Esophagus muscularis mucosa (tissue), 4 donors: ENCODE results near the gene ULBP3. TPM values are rescaled to one million over a fixed set of nuclear protein-coding genes. Genes with fewer than 3 reads are reported as not detected.

Experiments used
- DNase-seq: peaks from one replicate; pipeline ENCODE4 v3.0.0-alpha.2; 2017; ENCODE audit errors: extremely low spot score
- H3K27ac ChIP-seq, 4 donors: fragments of 200-600 bp; sonication (generic); replicated peaks in 1 of 4; 1 replicate in 3 of 4; 2 replicates in 1 of 4; pipeline ENCODE4 v1.5.1; 2016 to 2019; ENCODE audit warnings: mild to moderate bottlenecking in 1 of 4
- H3K27me3 ChIP-seq, 4 donors: fragments of 200-600 bp; sonication (generic); one replicate each; pipeline versions ENCODE4 v1.5.1 to v1.6.0; 2016 to 2019
- H3K36me3 ChIP-seq, 4 donors: fragments of 200-600 bp; sonication (generic); one replicate each; pipeline ENCODE4 v1.5.1; 2016 to 2019
- H3K4me1 ChIP-seq, 4 donors: fragments of 200-600 bp; sonication (generic); one replicate each; pipeline ENCODE4 v1.5.1; 2016 to 2019
- H3K4me3 ChIP-seq, 4 donors: fragments of 200-600 bp; sonication (generic); 1 replicate in 2 of 4; 2 replicates in 2 of 4; pipeline ENCODE4 v1.5.1; 2016 to 2019; ENCODE audit warnings: mild to moderate bottlenecking in 4 of 4, moderate library complexity in 1 of 4
- H3K9me3 ChIP-seq, 4 donors: fragments of 200-600 bp; sonication (generic); 1 replicate in 3 of 4; 2 replicates in 1 of 4; pipeline ENCODE4 v1.5.1; 2016 to 2019
- EP300 ChIP-seq: sonication (generic); formaldehyde crosslinking; IDR thresholded peaks from one replicate; pipeline ENCODE4 v1.6.1; 2017; ENCODE audit warnings: antibody characterized with exemption
- POLR2A ChIP-seq: fragments of 450-650 bp; IDR thresholded peaks from one replicate; pipeline ENCODE4 v1.6.1; 2017; ENCODE audit warnings: antibody characterized with exemption, moderate library complexity, mild to moderate bottlenecking, low read depth
- POLR2AphosphoS5 ChIP-seq, 2 donors: sonication (generic); formaldehyde crosslinking; IDR thresholded peaks; one replicate each; pipeline ENCODE4 v1.6.1; 2017; ENCODE audit warnings: antibody characterized with exemption in 2 of 2
- WGBS: methylation state at CpG from one replicate; pipeline ENCODE4 v1.1.5; 2018; 5-methylcytosine and 5-hydroxymethylcytosine counted together
- intact Hi-C: fragments of 100-400 bp; cut with DNase I; formaldehyde crosslinking; loops from one replicate; pipeline ENCODE4 v1.15.1; 2023
- total RNA-seq, 4 donors: library from RNA; depleted of rRNA; stranded (reverse); fragments of >200 nt; gene quantifications; one replicate each; pipeline versions ENCODE4 v1.1.0 to v1.2.1, GENCODE V29; 2016
- TF ChIP-seq, protein P1 (sequence below), 3 experiments: fragments of 200-600 bp in 2 of 3; fragments of 450-650 bp in 1 of 3; sonication (generic) in 2 of 3; IDR thresholded peaks; one replicate each; pipeline ENCODE4 v1.5.1; 2017 to 2019; ENCODE audit warnings: antibody characterized with exemption in 3 of 3, mild to moderate bottlenecking in 2 of 3, moderate library complexity in 1 of 3

The ULBP3 gene
- total RNA-seq: under 1 TPM in 3 of 4 donors, not detected in 1; 0.50 to 0.86 (median 0.65) TPM

DNA sequence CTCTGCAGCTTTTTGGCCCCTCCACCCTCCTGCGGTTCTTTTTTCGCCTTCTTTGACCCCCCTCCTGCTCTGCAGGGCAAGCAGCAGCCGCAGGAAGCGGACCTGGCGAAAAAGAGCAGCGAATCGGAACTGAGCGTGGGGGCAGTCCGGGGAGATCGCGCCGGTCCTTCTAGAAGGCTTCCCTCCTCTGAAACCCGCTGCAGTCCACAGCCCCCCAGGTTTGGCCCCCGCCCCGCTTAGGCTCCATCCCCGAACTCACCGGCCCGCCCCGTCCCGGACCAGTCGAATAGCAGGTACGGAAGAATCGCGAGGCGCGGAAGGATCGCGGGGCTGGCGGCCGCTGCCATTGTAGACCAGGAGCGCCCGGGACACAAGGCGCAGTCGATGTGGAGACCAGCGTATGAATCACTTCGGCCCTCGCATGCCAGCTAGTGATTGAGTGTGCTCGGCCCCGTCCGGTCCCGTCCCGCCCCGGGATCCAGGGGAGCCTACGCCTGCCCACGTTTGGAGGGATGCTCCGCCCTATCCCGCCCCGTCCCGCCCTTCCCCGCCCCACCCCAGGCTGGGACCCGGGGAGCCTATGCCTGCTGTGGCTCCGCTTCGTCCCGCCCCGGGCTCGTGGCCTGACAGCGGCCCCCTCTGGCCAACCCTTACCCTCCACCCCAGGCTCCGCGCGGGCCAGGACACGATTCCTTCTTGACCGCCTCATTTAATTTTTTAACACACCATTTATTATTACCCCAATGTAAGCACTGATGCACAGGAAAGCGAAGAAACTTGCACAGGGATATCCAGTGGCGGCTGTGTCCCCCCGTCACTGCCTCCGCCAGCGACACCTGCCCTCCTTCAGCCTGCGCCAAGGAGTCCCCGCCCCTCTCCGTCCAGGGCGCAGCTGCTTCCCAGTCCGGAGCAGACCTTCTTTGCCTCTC is at the start of gene ULBP3:
TSS of gene ULBP3 (minus strand) at position 402 of the 929 bp plus-strand sequence. CDS start at position 347, 55 bp downstream.
- H3K4me3 ChIP-seq: peak within 1 kb of the TSS; percentile 64 to 74 (median 68)
- H3K4me1 ChIP-seq: peaks cover 7 to 18% (median 16%) of the 10 kb centered on the region in 4 donors
- peaks cover 0 to 4% (median 0%) of the 10 kb centered on the region in 4 donors for H3K27me3 ChIP-seq
- TF ChIP-seq POLR2A (no peak), EP300 (no peak), POLR2AphosphoS5 (IDR thresholded peaks at IDR 0.05) (peak; percentile 75 to 82)
- TF ChIP-seq, protein P1, sequence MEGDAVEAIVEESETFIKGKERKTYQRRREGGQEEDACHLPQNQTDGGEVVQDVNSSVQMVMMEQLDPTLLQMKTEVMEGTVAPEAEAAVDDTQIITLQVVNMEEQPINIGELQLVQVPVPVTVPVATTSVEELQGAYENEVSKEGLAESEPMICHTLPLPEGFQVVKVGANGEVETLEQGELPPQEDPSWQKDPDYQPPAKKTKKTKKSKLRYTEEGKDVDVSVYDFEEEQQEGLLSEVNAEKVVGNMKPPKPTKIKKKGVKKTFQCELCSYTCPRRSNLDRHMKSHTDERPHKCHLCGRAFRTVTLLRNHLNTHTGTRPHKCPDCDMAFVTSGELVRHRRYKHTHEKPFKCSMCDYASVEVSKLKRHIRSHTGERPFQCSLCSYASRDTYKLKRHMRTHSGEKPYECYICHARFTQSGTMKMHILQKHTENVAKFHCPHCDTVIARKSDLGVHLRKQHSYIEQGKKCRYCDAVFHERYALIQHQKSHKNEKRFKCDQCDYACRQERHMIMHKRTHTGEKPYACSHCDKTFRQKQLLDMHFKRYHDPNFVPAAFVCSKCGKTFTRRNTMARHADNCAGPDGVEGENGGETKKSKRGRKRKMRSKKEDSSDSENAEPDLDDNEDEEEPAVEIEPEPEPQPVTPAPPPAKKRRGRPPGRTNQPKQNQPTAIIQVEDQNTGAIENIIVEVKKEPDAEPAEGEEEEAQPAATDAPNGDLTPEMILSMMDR (IDR thresholded peaks at IDR 0.05): peak; percentile 52 to 57 (median 55)
- no peaks in the 10 kb centered on the region for H3K36me3 ChIP-seq
- intact Hi-C loops: no loop called here
- DNase-seq: peak; percentile 94
- 8% methylated on average over 53 of the region's 72 CpGs for WGBS
- H3K27ac ChIP-seq: peak within 1 kb of the TSS; percentile 61 to 72 (median 70)
- H3K9me3 ChIP-seq: no peaks in the 10 kb centered on the region

DNA sequence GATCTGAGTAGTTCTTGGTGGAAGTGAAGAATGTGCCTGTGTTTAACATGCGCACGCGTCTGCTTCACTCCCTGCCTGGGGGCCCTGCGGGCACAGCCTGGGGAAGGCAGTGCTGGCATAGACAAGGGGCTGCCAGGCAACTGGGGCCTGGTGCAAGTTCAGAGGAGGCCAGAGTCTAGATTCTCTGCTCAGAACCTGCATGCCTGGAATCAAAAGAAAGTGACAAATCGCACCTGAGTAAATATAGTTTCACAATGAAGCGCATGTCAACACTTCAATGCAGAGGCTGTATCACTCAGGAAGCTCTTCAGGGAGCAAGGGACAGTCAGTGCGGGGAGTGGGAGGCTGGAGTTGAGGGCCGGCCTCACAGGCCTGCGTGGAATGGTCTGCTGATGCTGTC is 49.7 kb upstream of the ULBP3 start:
- intact Hi-C loops: no loop called here

DNA sequence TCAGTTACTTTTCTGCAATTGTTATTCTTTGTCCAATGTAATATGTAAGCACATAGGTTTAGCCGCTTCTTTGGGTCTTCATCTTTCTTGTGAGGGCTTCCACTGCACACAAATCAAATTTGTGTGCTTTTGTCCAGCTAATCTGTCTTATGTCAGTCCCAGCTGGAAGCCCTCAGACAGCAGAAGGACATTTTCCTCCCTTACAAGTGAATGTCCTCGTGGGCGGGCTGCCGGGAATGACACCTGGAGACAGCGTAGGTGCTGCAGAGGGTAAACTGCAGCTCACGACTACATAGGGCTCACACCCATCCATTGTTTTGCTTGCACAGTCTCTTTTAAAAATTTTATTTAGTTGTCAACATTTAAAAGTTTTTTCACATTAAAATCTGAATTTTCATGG is 49.3 kb upstream of the ULBP3 start:
- intact Hi-C loops: no loop called here
- Histone ChIP-seq H3K27me3 (no peaks in the 10 kb centered on the region), H3K4me3 (no peak overlapping the region), H3K36me3 (no peaks in the 10 kb centered on the region), H3K9me3 (no peaks in the 10 kb centered on the region), H3K27ac (no peak overlapping the region), H3K4me1 (peaks cover 0 to 9% (median 1%) of the 10 kb centered on the region in 4 donors)
- TF ChIP-seq POLR2A (no peak), EP300 (no peak), POLR2AphosphoS5 (IDR thresholded peaks at IDR 0.05) (no peak)
- TF ChIP-seq, protein P1 (IDR thresholded peaks at IDR 0.05): no peak
- no peak for DNase-seq
- 90% methylated on average over 6 of the region's 6 CpGs for WGBS

More for the DNA sequence above, 49.7 kb upstream of the ULBP3 start:
- Histone ChIP-seq H3K4me1 (peaks cover 0 to 9% (median 1%) of the 10 kb centered on the region in 4 donors), H3K36me3 (no peaks in the 10 kb centered on the region), H3K9me3 (no peaks in the 10 kb centered on the region), H3K27me3 (no peaks in the 10 kb centered on the region), H3K4me3 (no peak overlapping the region), H3K27ac (no peak overlapping the region)
- TF ChIP-seq POLR2A (no peak), POLR2AphosphoS5 (IDR thresholded peaks at IDR 0.05) (no peak), EP300 (no peak)
- TF ChIP-seq, protein P1 (IDR thresholded peaks at IDR 0.05): no peak
- no peak for DNase-seq
- 85% methylated on average over 9 of the region's 9 CpGs for WGBS

DNA sequence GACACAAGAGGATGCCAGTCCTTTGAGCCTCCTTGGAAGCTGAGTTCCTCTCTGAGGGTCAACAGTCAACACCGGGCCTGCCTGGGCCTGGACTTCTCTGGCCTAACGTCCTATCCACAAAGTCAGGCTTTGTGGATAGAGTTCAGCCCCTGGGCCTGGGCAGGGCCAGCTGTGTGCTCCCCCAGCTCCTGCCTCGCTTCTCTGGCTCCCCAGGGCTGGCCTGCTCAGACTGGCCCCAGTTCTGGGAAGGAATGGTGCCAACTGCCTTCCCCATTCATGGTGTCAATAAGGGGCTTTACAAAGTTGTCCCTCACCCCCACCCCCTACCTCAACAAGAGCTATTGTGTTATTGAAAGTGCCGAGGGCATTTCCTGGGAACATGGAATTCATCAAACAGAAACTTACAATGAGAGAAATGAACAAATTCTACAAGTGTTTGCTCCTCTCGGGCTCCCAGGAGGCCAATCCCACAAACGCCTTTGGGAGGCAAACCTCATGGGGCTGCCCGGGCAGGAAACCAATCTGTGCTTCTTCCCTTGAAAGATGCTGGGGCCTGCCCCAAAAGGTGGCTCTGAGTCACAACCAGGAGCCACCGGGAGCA is 47.4 kb upstream of the ULBP3 start:
- H3K9me3 ChIP-seq: no peaks in the 10 kb centered on the region
- DNase-seq: no peak
- WGBS: 94% methylated on average over 8 of the region's 8 CpGs
- H3K27me3 ChIP-seq: no peaks in the 10 kb centered on the region
- no peak overlapping the region for H3K4me3 ChIP-seq
- TF ChIP-seq, protein P1 (IDR thresholded peaks at IDR 0.05): no peak
- no peak for TF ChIP-seq POLR2A
- TF ChIP-seq POLR2AphosphoS5 (IDR thresholded peaks at IDR 0.05): no peak
- no peak for TF ChIP-seq EP300
- peaks cover 0 to 9% (median 1%) of the 10 kb centered on the region in 4 donors for H3K4me1 ChIP-seq
- H3K27ac ChIP-seq: no peak overlapping the region
- H3K36me3 ChIP-seq: no peaks in the 10 kb centered on the region
- intact Hi-C loops: no loop called here
